ENCODE results near the gene TARBP1.

DNA sequence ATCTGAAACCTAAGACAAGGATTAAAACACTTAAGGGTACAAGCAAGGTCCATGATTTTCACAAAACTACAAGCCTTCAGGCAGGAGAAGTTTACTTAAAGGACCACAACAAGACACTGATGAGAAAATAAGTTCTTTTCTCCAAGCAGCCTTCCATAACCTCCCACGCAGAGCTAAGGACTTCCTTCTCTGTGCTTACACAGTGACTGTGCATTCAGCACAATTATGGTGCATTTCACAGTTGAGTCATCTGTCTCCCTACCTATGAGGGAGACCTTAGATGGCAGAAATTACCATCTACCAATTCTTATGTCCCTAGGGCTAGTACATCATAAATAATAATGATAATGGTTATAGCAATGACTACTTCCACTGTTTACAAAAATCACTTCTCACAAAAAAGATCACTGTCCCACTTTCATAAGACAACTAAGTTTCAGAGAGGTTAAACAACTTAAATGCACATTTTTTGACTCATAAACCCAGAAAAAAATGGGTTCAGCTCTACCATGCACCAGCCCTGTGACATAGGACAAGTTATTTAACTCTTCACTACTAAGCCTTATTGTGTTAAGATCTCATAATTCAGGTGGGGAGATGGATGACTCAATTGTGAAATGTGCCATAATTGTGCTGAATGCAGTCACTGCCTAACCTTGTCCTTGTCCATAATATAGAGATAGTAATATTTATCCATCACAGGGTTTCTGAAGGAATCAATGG lies 45.3 kb downstream of the TARBP1 start:
- TF ChIP-seq, protein P1, sequence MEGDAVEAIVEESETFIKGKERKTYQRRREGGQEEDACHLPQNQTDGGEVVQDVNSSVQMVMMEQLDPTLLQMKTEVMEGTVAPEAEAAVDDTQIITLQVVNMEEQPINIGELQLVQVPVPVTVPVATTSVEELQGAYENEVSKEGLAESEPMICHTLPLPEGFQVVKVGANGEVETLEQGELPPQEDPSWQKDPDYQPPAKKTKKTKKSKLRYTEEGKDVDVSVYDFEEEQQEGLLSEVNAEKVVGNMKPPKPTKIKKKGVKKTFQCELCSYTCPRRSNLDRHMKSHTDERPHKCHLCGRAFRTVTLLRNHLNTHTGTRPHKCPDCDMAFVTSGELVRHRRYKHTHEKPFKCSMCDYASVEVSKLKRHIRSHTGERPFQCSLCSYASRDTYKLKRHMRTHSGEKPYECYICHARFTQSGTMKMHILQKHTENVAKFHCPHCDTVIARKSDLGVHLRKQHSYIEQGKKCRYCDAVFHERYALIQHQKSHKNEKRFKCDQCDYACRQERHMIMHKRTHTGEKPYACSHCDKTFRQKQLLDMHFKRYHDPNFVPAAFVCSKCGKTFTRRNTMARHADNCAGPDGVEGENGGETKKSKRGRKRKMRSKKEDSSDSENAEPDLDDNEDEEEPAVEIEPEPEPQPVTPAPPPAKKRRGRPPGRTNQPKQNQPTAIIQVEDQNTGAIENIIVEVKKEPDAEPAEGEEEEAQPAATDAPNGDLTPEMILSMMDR (conservative IDR thresholded peaks at IDR 0.05; ENCODE audit: low read length), result no peak
- TF ChIP-seq EZH2phosphoT487 (IDR thresholded peaks at IDR 0.05; ENCODE audit: borderline replicate concordance, low read depth, low read length), result no peak

Data from OCI-LY7 (cell line).